ENCODE measurements around the gene IFNGR1. TPM values are rescaled to one million over a fixed set of nuclear protein-coding genes. Genes with fewer than 3 reads are reported as not detected.

Gene IFNGR1
- total and polyA plus RNA-seq, 4 donors = 46.1 to 82.8 (median 62.0) TPM

- Histone ChIP-seq H3K27ac (ENCODE audit: low read depth in 1 of 2, low read length in 2 of 2) (no peak overlapping the region), H3K4me1 (ENCODE audit: control insufficient read depth in 1 of 2, insufficient read depth in 2 of 2, low read length in 2 of 2) (no peaks in the 10 kb centered on the region), H3K4me3 (ENCODE audit: low read length in 2 of 2) (no peak overlapping the region), H3K27me3 (ENCODE audit: control insufficient read depth in 1 of 2, insufficient read depth in 2 of 2, low read length in 1 of 2) (no peaks in the 10 kb centered on the region), H3K9me3 (ENCODE audit: control insufficient read depth, low read length) (no peaks in the 10 kb centered on the region), H3K36me3 (ENCODE audit: control insufficient read depth in 1 of 2, insufficient read depth in 2 of 2, low read length in 1 of 2) (no peaks in the 10 kb centered on the region)
- no peak for ATAC-seq (ENCODE audit: low FRiP score)
- no peak for DNase-seq
- intact Hi-C loops (cut with DNase I) = loop anchor here in 1 of 2 donors (10.0 kb wide), 1 partner anchor 102 kb away; no protein-coding TSS in a partner anchor
- WGBS, 2 donors = 88 to 89% methylated on average over 3 of the region's 3 CpGs
Measured at GRCh38 chr6:137162692-137163306, 56.4 kb downstream of the IFNGR1 start.

GRCh38 chr6:137161949-137162348 lies 57.2 kb downstream of the IFNGR1 start:
- ATAC-seq (ENCODE audit: low FRiP score) = no peak
- intact Hi-C loops (cut with DNase I) = loop anchor here in 1 of 2 donors (10.0 kb wide), 1 partner anchor 103 kb away; no protein-coding TSS in a partner anchor
- no peak overlapping the region for H3K4me3 ChIP-seq (ENCODE audit: low read length in 2 of 2)
- WGBS, 2 donors = 42 to 48% methylated on average over 5 of the region's 5 CpGs
- no peak overlapping the region for H3K27ac ChIP-seq (ENCODE audit: low read depth in 1 of 2, low read length in 2 of 2)
- no peak for DNase-seq
- no peaks in the 10 kb centered on the region for H3K36me3 ChIP-seq (ENCODE audit: control insufficient read depth in 1 of 2, insufficient read depth in 2 of 2, low read length in 1 of 2)
- H3K27me3 ChIP-seq (ENCODE audit: control insufficient read depth in 1 of 2, insufficient read depth in 2 of 2, low read length in 1 of 2) = no peaks in the 10 kb centered on the region
- H3K4me1 ChIP-seq (ENCODE audit: control insufficient read depth in 1 of 2, insufficient read depth in 2 of 2, low read length in 2 of 2) = no peaks in the 10 kb centered on the region
- no peaks in the 10 kb centered on the region for H3K9me3 ChIP-seq (ENCODE audit: control insufficient read depth, low read length)

- intact Hi-C loops (cut with DNase I) = loop anchor here in 1 of 2 donors (10.0 kb wide), 1 partner anchor 104 kb away; no protein-coding TSS in a partner anchor
- Histone ChIP-seq H3K4me1 (ENCODE audit: control insufficient read depth in 1 of 2, insufficient read depth in 2 of 2, low read length in 2 of 2) (no peaks in the 10 kb centered on the region), H3K4me3 (ENCODE audit: low read length in 2 of 2) (no peak overlapping the region), H3K27me3 (ENCODE audit: control insufficient read depth in 1 of 2, insufficient read depth in 2 of 2, low read length in 1 of 2) (no peaks in the 10 kb centered on the region), H3K36me3 (ENCODE audit: control insufficient read depth in 1 of 2, insufficient read depth in 2 of 2, low read length in 1 of 2) (no peaks in the 10 kb centered on the region), H3K27ac (ENCODE audit: low read depth in 1 of 2, low read length in 2 of 2) (no peak overlapping the region), H3K9me3 (ENCODE audit: control insufficient read depth, low read length) (no peaks in the 10 kb centered on the region)
- 47 to 60% methylated on average over 3 of the region's 3 CpGs for WGBS, 2 donors
- no peak for ATAC-seq (ENCODE audit: low FRiP score)
- DNase-seq = no peak
Measured at GRCh38 chr6:137160763-137161162, 58.4 kb downstream of the IFNGR1 start.

GRCh38 chr6:137159912-137160311 lies 59.3 kb downstream of the IFNGR1 start:
- Histone ChIP-seq H3K27me3 (ENCODE audit: control insufficient read depth in 1 of 2, insufficient read depth in 2 of 2, low read length in 1 of 2) (no peaks in the 10 kb centered on the region), H3K27ac (ENCODE audit: low read depth in 1 of 2, low read length in 2 of 2) (no peak overlapping the region), H3K4me3 (ENCODE audit: low read length in 2 of 2) (no peak overlapping the region), H3K36me3 (ENCODE audit: control insufficient read depth in 1 of 2, insufficient read depth in 2 of 2, low read length in 1 of 2) (no peaks in the 10 kb centered on the region), H3K4me1 (ENCODE audit: control insufficient read depth in 1 of 2, insufficient read depth in 2 of 2, low read length in 2 of 2) (no peaks in the 10 kb centered on the region), H3K9me3 (ENCODE audit: control insufficient read depth, low read length) (no peaks in the 10 kb centered on the region)
- DNase-seq (no peak), ATAC-seq (ENCODE audit: low FRiP score) (no peak)
- intact Hi-C loops (cut with DNase I) = loop anchor here in 1 of 2 donors (10.0 kb wide), 1 partner anchor 105 kb away; no protein-coding TSS in a partner anchor

- DNase-seq (no peak), ATAC-seq (ENCODE audit: low FRiP score) (no peak)
- no peaks in the 10 kb centered on the region for H3K27me3 ChIP-seq (ENCODE audit: control insufficient read depth in 1 of 2, insufficient read depth in 2 of 2, low read length in 1 of 2)
- intact Hi-C loops (cut with DNase I) = no loop called here
- no peak overlapping the region for H3K4me3 ChIP-seq (ENCODE audit: low read length in 2 of 2)
- no peaks in the 10 kb centered on the region for H3K36me3 ChIP-seq (ENCODE audit: control insufficient read depth in 1 of 2, insufficient read depth in 2 of 2, low read length in 1 of 2)
- WGBS, 2 donors = 61 to 63% methylated on average over 4 of the region's 4 CpGs
- no peaks in the 10 kb centered on the region for H3K9me3 ChIP-seq (ENCODE audit: control insufficient read depth, low read length)
- no peak overlapping the region for H3K27ac ChIP-seq (ENCODE audit: low read depth in 1 of 2, low read length in 2 of 2)
- no peaks in the 10 kb centered on the region for H3K4me1 ChIP-seq (ENCODE audit: control insufficient read depth in 1 of 2, insufficient read depth in 2 of 2, low read length in 2 of 2)
Measured at GRCh38 chr6:137157601-137158000, 61.6 kb downstream of the IFNGR1 start.

- WGBS, 2 donors = 86 to 92% methylated on average over 1 of the region's 1 CpG
Measured at GRCh38 chr6:137156650-137157049, 62.5 kb downstream of the IFNGR1 start.

GRCh38 chr6:137155830-137156229 lies 63.4 kb downstream of the IFNGR1 start:
- WGBS, 2 donors = 90 to 92% methylated on average over 2 of the region's 2 CpGs

More at GRCh38 chr6:137156650-137157049, 62.5 kb downstream of the IFNGR1 start:
- Histone ChIP-seq H3K36me3 (ENCODE audit: control insufficient read depth in 1 of 2, insufficient read depth in 2 of 2, low read length in 1 of 2) (no peaks in the 10 kb centered on the region), H3K4me1 (ENCODE audit: control insufficient read depth in 1 of 2, insufficient read depth in 2 of 2, low read length in 2 of 2) (no peaks in the 10 kb centered on the region), H3K4me3 (ENCODE audit: low read length in 2 of 2) (no peak overlapping the region), H3K27me3 (ENCODE audit: control insufficient read depth in 1 of 2, insufficient read depth in 2 of 2, low read length in 1 of 2) (no peaks in the 10 kb centered on the region), H3K27ac (ENCODE audit: low read depth in 1 of 2, low read length in 2 of 2) (no peak overlapping the region), H3K9me3 (ENCODE audit: control insufficient read depth, low read length) (no peaks in the 10 kb centered on the region)
- intact Hi-C loops (cut with DNase I) = no loop called here
- ATAC-seq (ENCODE audit: low FRiP score) = no peak
- DNase-seq = no peak

GRCh38 chr6:137150072-137150471 lies 69.1 kb downstream of the IFNGR1 start:
- ATAC-seq (ENCODE audit: low FRiP score) = no peak
- DNase-seq = no peak

More at GRCh38 chr6:137155830-137156229, 63.4 kb downstream of the IFNGR1 start:
- H3K27ac ChIP-seq (ENCODE audit: low read depth in 1 of 2, low read length in 2 of 2) = no peak overlapping the region
- no peaks in the 10 kb centered on the region for H3K27me3 ChIP-seq (ENCODE audit: control insufficient read depth in 1 of 2, insufficient read depth in 2 of 2, low read length in 1 of 2)
- H3K9me3 ChIP-seq (ENCODE audit: control insufficient read depth, low read length) = no peaks in the 10 kb centered on the region
- no peak for ATAC-seq (ENCODE audit: low FRiP score)
- no peak overlapping the region for H3K4me3 ChIP-seq (ENCODE audit: low read length in 2 of 2)
- H3K36me3 ChIP-seq (ENCODE audit: control insufficient read depth in 1 of 2, insufficient read depth in 2 of 2, low read length in 1 of 2) = no peaks in the 10 kb centered on the region
- DNase-seq = no peak
- intact Hi-C loops (cut with DNase I) = no loop called here
- no peaks in the 10 kb centered on the region for H3K4me1 ChIP-seq (ENCODE audit: control insufficient read depth in 1 of 2, insufficient read depth in 2 of 2, low read length in 2 of 2)

GRCh38 chr6:137149035-137149393 lies 70.2 kb downstream of the IFNGR1 start:
- DNase-seq (no peak), ATAC-seq (ENCODE audit: low FRiP score) (no peak)
- Histone ChIP-seq H3K4me3 (ENCODE audit: low read length in 2 of 2) (no peak overlapping the region), H3K27ac (ENCODE audit: low read depth in 1 of 2, low read length in 2 of 2) (no peak overlapping the region), H3K9me3 (ENCODE audit: control insufficient read depth, low read length) (no peaks in the 10 kb centered on the region), H3K36me3 (ENCODE audit: control insufficient read depth in 1 of 2, insufficient read depth in 2 of 2, low read length in 1 of 2) (no peaks in the 10 kb centered on the region), H3K4me1 (ENCODE audit: control insufficient read depth in 1 of 2, insufficient read depth in 2 of 2, low read length in 2 of 2) (no peaks in the 10 kb centered on the region), H3K27me3 (ENCODE audit: control insufficient read depth in 1 of 2, insufficient read depth in 2 of 2, low read length in 1 of 2) (no peaks in the 10 kb centered on the region)
- intact Hi-C loops (cut with DNase I) = no loop called here
- 82 to 84% methylated on average over 1 of the region's 1 CpG for WGBS, 2 donors

More at GRCh38 chr6:137150072-137150471, 69.1 kb downstream of the IFNGR1 start:
- intact Hi-C loops (cut with DNase I) = no loop called here
- 79 to 80% methylated on average over 3 of the region's 3 CpGs for WGBS, 2 donors
- H3K9me3 ChIP-seq (ENCODE audit: control insufficient read depth, low read length) = no peaks in the 10 kb centered on the region
- no peaks in the 10 kb centered on the region for H3K27me3 ChIP-seq (ENCODE audit: control insufficient read depth in 1 of 2, insufficient read depth in 2 of 2, low read length in 1 of 2)
- H3K4me3 ChIP-seq (ENCODE audit: low read length in 2 of 2) = no peak overlapping the region
- no peaks in the 10 kb centered on the region for H3K36me3 ChIP-seq (ENCODE audit: control insufficient read depth in 1 of 2, insufficient read depth in 2 of 2, low read length in 1 of 2)
- no peak overlapping the region for H3K27ac ChIP-seq (ENCODE audit: low read depth in 1 of 2, low read length in 2 of 2)
- no peaks in the 10 kb centered on the region for H3K4me1 ChIP-seq (ENCODE audit: control insufficient read depth in 1 of 2, insufficient read depth in 2 of 2, low read length in 2 of 2)
